ENCODE data around the gene TPPP. TPM values are rescaled to one million over a fixed set of nuclear protein-coding genes. Genes with fewer than 3 reads are reported as not detected.
"Not testable (repeated sequence)": the region's sequence is repeated elsewhere in the genome, so short reads cannot be mapped to it uniquely, and the experiment has no call there.

The TPPP gene
- total and polyA plus RNA-seq, 12 donors, result 4.6 to 50.6 (median 12.2) TPM

DNA sequence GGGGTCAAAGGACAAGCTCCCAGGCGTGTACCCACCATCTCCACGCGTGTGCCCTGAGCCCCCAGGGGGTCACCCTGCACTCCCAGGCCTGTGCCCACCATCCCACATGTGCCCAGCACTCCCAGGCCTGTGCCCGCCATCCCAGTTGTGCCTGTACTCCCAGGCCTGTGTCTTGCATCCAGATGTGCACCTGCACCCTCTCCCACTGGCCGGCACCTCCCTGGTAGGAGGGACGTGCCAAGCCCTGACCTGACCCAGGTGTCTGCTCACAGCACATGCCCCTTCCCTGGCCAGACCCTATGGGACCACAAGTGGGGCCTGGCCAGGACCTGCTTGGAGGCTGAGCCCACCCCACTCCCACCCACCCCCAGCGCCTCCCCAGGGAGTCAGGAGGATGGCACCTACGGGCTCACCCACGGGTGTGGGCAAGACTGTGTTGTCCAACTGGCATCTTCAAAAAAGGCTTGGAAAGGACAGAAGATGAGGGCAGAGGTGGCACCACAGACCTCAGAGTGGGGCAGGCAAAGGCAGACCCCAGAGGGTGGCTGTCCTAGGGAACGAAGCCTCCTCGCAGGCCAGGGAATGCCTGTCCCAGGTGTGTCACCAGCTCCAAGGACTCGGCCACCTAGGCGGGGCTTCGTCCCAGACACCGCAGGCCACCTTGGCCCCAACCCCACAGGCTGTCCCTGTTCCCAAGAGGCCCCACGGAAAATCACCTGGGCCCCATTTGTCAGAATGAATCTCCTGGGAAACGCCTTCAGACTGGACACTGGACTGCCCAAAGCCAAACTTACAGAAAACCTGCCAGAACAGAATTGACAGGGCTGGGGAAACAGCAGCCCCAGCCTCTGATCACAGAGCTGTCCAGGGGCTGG lies 11.6 kb downstream of the TPPP start:
- not testable (repeated sequence) for H3K27ac ChIP-seq, ATAC-seq, DNase-seq, H3K9me3 ChIP-seq, H3K4me3 ChIP-seq, H3K27me3 ChIP-seq, H3K36me3 ChIP-seq
- intact Hi-C loops (cut with DNase I), result loop anchor here in 6 of 10 donors (2.0 to 10.0 kb wide), 4 partner anchors 91 to 96 kb away; no protein-coding TSS in a partner anchor
- 92 to 93% methylated on average over 17 of the region's 17 CpGs for WGBS, 2 donors
- peaks cover 0 to 18% (median 0%) of the 10 kb centered on the region in 9 donors for H3K4me1 ChIP-seq

DNA sequence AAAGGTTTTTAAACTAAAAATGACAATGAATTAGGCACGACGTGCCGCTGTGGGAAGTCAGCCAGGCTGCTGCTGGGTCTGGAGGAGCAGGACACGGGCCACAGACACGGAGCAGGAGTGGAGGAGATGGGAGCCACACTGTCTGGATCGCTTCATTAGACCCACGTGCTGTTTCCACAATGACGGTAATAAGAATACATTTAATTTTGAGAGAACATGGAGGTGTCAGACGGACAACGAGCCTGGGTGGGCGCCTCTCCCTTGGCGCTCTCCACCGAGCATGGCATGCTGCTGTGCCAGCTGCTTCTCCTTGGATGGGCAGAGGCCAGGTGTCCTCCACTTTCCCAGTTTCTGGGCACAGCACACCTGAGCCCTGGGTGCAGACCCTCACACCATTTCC lies 12.3 kb downstream of the TPPP start:
- H3K27me3 ChIP-seq, H3K9me3 ChIP-seq, H3K4me3 ChIP-seq, H3K27ac ChIP-seq, ATAC-seq, DNase-seq, H3K36me3 ChIP-seq: not testable (repeated sequence)
- peaks cover 0 to 20% (median 0%) of the 10 kb centered on the region in 9 donors for H3K4me1 ChIP-seq
- 80 to 84% methylated on average over 13 of the region's 13 CpGs for WGBS, 2 donors
- intact Hi-C loops (cut with DNase I), result loop anchor here in 5 of 10 donors (5.0 to 10.0 kb wide), 3 partner anchors 91 to 96 kb away; no protein-coding TSS in a partner anchor

DNA sequence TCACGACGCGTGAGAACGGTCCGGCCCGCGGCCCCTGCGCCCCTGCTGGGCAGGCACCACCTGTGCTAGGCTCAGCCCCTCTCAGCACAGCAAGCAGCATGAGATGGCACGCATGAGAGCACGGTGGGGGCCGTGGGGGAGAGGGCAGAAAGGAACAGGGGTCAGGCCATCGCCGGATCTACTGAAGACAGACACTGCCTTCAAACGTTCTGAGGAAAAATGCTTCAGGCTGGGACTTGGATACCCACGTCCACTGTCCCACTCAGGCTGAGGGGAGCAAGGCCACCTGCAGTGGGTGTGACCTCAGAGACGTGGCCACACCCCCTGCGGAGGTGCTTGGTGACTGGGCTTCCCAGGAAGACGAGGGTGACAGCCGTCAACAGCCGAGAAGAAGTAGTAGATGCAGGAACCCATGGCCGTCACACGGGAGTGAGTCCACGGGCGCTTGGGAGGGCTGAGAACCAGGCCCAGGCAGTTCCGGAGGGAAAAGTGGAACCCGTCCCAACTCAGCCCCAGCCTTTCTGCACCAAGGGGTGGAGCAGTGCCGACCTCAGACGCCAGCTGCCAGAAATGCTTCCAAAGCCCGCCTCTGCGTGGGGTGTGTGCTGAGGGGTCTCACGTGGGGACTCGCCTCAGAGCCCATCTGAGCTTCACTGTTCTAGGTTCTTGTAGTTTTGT lies 12.9 kb downstream of the TPPP start:
- not testable (repeated sequence) for H3K4me3 ChIP-seq, H3K27me3 ChIP-seq, H3K9me3 ChIP-seq, H3K36me3 ChIP-seq, ATAC-seq, H3K27ac ChIP-seq, DNase-seq
- peaks cover 0 to 25% (median 0%) of the 10 kb centered on the region in 9 donors for H3K4me1 ChIP-seq
- intact Hi-C loops (cut with DNase I), result loop anchor here in 5 of 10 donors (5.0 to 10.0 kb wide), 3 partner anchors 92 to 97 kb away; no protein-coding TSS in a partner anchor
- 77 to 84% methylated on average over 7 to 16 of the region's 32 CpGs for WGBS, 2 donors

DNA sequence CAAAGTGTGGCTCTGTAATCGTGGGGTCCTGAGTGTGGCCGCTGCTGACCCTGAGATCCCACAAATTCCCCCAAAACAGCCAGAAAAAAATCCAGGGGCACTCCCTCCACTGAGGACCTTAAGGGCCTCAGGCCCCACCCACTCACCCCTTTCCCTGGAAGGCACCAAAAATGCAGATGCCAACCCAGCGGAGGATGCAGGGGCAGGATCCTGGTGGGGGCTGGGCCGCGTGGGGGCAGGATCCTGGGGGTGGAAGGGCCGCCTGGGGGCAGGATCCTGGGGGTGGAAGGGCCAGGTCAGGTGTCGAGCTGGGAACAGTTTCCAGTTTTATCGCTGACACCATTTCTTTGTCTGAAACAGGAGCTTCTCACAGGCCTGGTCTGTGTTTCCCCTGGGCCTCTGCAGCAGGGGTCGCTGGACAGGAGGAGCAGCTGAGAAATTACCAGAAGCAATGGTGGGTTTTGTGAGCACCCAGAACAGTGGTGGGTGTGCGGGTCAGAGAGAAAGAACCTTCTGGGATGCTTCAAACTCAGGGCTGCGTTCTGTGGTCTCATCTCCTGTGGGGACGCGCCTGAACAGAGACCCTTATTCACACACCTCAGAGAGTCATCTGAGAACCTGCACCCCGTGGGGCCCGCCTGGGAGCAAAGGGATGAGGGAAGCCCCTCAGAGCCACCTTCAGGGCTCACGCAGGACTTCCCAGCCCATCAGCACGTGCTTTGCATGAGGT lies 13.8 kb downstream of the TPPP start:
- not testable (repeated sequence) for DNase-seq, H3K27me3 ChIP-seq, ATAC-seq, H3K9me3 ChIP-seq, H3K4me3 ChIP-seq, H3K36me3 ChIP-seq, H3K27ac ChIP-seq
- intact Hi-C loops (cut with DNase I), result loop anchor here in 1 of 10 donors (10.0 kb wide), 1 partner anchor 105 kb away; the partner anchor contains the start of gene ZDHHC11B
- H3K4me1 ChIP-seq, result peaks cover 1 to 25% (median 5%) of the 10 kb centered on the region in 9 donors
- 82% methylated on average over 14 to 16 of the region's 17 CpGs for WGBS, 2 donors

DNA sequence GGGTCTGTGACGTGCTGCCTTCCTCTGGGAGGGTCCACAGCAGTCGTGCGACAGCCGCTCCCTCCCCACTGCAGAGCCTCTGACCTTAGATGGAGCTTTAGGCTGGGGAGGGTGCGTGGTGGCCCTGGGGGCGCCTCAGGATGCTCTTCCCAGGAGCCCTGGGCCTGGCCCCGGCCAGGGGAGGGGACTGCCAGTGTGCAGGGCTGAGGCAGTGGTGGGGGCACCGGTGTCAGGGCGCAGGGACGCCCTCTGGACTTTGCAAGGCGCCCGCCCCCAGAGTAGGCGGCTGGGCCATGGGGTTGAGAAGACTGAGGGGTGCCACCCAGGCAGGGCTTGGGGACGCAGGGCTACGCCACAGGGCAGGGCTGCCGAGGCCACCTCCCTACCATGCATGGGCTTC lies 14.6 kb downstream of the TPPP start:
- not testable (repeated sequence) for ATAC-seq, H3K27ac ChIP-seq, DNase-seq, H3K9me3 ChIP-seq, H3K4me3 ChIP-seq, H3K27me3 ChIP-seq, H3K36me3 ChIP-seq
- intact Hi-C loops (cut with DNase I), result loop anchor here in 1 of 10 donors (10.0 kb wide), 1 partner anchor 106 kb away; the partner anchor contains the start of gene ZDHHC11B
- WGBS, 2 donors, result 86 to 88% methylated on average over 10 to 16 of the region's 16 CpGs
- H3K4me1 ChIP-seq, result peaks cover 8 to 25% (median 13%) of the 10 kb centered on the region in 9 donors

DNA sequence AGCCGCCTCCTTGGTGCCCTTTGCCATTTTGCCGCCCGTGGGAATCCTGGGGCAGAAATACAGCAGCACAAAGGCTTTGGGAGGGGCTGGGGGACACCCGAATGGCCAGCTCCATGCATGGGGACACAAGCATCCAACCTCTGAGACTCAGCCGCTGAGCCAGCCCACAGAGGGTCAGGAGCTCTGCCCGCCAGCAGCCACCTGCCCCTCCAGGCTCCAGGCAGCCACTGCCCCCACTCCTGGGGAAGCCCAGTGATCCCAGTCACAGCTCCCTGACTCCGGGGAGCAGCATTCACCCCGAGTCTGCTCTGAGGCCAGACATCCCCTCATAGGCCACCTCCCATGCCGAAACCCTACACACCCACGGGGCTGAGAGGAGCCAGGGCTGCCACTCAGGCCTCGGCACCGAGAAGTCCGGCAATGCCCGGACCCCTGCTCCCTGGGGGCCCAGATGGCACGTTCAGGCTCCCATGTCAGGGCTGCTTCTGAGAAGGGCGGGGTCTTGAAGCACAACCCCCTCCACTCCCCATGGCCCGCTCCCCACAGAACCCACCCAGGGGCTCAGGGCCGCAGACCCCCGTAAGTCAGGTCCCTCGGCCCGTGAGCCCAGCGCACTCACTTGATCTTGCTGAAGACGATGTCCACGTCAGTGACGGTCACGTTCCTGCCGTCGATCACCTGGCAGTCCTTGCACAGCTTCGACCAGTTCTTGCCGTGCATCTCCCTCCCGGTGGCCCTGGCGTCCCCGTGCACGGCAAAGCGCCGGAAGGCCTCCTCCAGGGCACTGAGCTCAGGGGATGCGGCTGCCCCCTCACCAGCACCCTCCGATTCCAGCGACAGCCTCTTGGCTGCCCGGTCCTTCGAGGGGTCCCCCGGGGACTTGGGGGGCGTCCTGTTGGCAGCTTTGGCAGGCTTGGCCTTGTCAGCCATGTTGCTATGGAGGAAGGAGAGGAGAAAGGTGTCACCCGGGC lies 15.7 kb downstream of the TPPP start:
- intact Hi-C loops (cut with DNase I), result loop anchor here in 1 of 10 donors (10.0 kb wide), 1 partner anchor 107 kb away; the partner anchor contains the start of gene ZDHHC11B
- Histone ChIP-seq H3K36me3 (no peaks in the 10 kb centered on the region), H3K4me1 (peaks cover 18 to 30% (median 24%) of the 10 kb centered on the region in 9 donors), H3K27me3 (peaks cover 0 to 14% (median 0%) of the 10 kb centered on the region in 7 donors), H3K27ac (no peak overlapping the region), H3K4me3 (no peak overlapping the region), H3K9me3 (no peaks in the 10 kb centered on the region)
- ATAC-seq (no peak), DNase-seq (no peak)
- TF ChIP-seq, protein P1, sequence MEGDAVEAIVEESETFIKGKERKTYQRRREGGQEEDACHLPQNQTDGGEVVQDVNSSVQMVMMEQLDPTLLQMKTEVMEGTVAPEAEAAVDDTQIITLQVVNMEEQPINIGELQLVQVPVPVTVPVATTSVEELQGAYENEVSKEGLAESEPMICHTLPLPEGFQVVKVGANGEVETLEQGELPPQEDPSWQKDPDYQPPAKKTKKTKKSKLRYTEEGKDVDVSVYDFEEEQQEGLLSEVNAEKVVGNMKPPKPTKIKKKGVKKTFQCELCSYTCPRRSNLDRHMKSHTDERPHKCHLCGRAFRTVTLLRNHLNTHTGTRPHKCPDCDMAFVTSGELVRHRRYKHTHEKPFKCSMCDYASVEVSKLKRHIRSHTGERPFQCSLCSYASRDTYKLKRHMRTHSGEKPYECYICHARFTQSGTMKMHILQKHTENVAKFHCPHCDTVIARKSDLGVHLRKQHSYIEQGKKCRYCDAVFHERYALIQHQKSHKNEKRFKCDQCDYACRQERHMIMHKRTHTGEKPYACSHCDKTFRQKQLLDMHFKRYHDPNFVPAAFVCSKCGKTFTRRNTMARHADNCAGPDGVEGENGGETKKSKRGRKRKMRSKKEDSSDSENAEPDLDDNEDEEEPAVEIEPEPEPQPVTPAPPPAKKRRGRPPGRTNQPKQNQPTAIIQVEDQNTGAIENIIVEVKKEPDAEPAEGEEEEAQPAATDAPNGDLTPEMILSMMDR (IDR thresholded peaks at IDR 0.05), result no peak
- 84 to 85% methylated on average over 43 to 44 of the region's 44 CpGs for WGBS, 2 donors
